GM21367 (cell line): ENCODE results near the gene PNPLA7.

ENCODE experiments used
- ATAC-seq: cut with Tn5 transposase; IDR thresholded peaks from one replicate; pipeline ENCODE4 v1.9.1; 2021; ENCODE audit not compliant: unreplicated experiment

Gene PNPLA7

DNA sequence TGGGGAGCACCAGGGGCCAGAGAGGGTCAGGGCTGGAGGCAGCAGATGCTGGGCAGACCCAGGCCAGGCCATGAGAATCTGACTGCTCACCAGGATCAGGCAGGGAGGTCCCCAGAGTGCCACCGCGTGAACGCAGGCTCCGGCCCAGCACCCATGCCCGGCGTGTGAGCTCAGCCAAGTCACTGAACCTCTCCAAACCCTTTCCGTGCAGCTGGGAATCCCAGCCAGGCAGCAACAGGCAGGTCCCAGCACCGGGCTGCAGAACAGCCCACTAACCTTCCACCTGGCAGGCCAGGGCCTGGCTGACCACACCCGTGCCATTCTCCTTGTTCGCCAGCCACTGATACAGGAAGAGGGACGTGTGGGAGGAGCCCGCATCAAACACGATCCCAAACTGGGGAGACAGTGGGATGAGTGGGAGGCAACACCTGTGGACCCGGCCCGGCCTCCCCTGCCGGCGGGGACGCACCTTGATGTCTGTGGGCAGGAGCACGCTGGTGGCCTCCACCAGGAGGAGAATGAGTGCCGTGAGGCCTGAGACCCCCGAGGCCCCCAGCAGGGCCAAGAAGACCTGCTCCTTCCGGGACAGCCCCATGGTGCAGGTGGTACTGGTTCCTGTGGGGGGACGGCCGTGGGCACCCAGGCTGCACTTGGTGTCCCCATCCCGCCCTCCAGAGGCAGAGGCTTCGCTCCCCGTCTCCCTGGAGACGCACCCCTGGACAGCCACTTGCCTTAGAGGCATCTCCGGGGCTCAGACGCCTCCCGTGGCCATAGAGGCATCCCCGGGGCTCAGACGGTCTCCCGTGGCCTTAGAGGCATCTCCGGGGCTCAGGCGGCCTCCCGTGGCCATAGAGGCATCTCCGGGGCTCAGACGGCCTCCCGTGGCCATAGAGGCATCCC is 112.3 kb downstream of the PNPLA7 start:
- no peak for ATAC-seq

DNA sequence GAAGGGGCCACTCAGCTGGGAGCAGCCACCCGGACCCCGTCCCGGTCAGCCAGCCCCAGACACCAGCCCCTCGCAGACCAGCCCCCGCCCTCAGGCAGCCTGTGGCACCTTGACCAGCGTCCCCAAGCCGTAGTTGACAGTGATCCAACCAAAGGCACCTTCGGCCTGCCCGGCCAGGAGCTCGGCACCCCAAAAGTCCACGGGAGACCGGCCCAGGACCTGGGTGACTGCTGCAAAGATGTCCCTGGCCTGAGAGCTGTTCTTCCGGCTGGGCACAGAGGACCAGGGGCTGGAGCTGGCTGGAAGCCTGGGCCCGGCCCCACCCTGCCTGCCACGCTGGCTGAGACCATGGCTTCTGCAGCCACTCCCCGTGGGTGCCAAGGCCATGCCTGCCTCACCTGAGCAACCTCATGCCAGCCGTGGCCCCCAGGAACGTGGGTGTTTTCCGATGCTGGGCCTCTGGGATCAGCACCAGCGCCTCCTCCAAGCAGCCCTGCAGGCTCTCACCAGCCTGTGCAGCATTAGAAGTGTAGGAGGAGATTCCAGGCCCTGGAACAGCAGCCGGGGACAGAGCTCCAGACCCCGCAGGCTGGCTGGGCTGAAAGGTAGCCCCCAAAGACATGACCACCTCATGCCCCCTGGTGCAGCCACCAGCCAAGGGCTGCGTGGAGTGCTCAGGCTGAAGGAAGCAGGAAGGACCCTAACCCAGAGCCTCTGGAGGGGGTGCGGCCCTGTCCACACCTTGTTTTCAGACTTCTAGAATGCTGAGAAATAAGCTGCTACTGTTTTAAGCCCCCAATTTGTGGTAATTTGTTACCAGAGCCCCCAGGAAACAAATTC is 113.2 kb downstream of the PNPLA7 start:
- no peak for ATAC-seq

DNA sequence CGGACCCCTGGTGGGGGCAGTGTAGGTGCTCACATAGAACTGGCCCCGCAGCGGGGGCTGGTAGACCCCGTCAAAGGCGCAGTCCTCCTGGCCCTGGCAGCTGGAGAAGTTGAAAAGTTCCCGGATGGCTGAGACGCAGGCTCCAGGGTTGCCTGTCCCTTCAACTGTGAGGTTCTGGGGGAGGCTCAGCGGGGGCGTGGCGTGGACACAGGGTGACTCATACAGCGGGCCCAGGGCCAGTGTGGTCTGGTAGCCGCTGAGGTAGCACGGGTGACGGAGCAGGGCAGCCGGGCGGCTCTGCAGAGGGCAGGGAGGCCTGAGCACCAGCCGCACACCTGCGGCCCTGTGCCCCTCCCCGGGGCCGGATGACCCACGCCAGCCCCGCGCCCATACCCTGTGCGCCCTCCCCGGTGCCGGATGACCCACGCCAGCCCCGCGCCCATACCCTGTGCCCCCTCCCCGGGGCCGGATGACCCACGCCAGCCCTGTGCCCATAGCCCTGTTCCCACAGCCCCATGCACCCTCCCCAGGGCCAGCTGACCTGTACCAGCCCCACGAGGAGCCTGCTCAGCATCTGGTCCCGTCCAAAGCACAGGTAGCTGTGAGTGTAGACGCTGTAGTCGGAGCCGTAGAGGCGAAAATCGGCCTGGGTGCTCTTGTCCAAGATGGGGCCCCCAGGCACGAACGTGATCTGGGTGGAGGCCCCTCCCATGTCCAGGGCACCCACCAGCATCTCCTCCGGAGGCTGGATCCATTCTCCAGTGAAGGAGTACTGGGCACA is 114.0 kb downstream of the PNPLA7 start:
- no peak for ATAC-seq

DNA sequence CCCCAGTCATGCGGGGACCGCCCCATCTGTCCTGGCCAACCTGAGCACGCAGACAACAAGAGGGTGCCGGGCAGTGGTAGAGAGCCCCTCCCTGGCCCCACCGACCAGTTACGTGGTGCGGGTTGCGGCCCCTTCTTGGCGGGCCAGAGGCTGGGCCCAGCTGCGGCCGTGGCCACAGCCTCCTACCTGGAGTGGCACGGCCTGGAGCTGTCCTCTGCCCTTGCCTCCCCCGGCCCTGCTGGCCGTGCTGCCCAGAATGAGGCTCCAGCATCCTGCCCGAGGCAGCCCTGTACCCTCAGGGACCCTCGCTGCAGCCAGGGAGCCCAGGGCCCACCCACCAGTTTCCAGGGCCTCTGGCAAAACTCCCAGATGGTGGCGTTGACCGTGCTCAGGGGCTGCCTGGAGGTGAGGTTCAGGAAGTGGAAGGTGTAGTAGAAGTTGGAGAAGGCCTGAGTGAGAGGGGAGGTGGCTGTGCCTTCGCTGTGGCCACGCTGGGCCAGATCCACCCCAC is 114.8 kb downstream of the PNPLA7 start:
- no peak for ATAC-seq

DNA sequence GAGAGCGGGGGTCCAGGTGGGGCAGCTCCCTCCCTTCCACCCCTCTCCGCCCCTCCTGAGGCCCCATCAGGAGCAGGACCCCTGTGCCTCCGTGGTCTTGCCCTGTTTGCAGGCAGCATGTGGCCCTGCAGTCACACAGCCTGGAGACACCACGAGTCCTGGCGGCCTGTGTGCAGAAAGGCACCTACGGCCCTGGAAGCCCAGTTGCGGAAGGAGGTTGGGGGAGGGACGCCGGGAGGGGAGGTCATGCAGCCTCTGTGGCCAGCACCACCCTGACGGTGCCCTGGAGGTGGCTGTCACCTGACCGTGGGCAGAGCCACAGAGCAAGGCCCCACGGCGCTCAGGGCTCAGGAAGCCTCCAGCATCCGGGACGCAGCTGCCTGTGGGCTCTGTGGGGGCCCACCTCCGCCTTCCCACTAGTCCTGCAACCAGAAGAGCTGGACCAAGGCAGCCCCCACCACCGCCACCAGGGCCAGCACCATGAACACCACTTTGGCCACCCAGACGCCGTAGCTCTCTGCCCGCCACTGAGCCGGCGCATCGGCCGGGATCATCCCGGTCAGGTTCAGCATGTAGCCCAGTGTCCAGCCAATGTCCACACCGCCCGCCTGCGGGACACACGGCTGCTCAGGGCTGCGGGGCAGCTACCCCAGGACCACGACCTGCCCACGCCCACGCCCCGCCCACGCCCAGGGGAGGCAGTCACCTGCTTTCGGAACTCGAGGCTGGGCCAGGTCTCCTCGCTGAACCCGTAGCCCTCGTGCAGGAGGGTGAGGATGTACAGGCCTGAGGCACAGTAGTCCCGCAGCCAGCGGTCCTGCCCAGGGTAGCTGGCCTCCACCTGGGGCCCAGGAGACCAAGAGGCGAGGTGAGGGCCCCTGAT is 115.5 kb downstream of the PNPLA7 start:
- no peak for ATAC-seq

DNA sequence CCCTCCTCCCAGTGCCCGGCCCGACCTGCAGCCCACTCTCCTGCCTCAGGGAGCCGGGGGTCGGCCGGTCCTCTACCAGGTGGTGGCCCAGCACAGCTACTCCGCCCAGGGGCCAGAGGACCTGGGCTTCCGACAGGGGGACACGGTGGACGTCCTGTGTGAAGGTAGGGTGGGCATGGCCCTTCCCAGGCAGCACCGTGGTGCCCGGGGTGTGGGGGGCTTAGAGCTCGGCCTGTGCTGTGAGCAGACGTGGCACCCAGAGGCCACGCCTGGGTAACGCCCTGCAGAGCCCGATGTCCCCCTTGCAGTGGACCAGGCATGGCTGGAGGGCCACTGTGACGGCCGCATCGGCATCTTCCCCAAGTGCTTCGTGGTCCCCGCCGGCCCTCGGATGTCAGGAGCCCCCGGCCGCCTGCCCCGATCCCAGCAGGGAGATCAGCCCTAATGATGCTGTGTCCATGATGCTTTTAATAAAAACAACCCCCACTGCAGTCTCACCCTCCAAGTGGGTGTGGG is 116.2 kb downstream of the PNPLA7 start:
- no peak for ATAC-seq

DNA sequence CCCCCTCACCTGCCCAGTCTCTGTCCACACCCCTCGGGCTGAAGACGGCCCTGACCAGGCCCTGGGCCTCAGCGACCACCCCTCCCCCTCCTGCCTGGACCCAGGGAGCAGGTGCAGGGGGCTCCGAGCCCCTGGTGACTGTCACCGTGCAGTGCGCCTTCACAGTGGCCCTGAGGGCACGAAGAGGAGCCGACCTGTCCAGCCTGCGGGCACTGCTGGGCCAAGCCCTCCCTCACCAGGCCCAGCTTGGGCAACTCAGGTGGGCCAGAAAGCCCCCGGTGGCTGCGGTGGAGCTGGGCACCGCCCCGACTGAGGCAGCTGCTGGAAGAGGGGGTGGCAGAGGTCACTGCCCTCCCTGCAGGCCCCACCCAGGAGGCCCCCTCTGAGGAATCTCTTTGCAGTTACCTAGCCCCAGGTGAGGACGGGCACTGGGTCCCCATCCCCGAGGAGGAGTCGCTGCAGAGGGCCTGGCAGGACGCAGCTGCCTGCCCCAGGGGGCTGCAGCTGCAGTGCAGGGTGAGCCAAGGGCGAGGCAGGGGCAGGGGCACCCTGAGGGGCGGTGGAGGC is 116.8 kb downstream of the PNPLA7 start:
- no peak for ATAC-seq

DNA sequence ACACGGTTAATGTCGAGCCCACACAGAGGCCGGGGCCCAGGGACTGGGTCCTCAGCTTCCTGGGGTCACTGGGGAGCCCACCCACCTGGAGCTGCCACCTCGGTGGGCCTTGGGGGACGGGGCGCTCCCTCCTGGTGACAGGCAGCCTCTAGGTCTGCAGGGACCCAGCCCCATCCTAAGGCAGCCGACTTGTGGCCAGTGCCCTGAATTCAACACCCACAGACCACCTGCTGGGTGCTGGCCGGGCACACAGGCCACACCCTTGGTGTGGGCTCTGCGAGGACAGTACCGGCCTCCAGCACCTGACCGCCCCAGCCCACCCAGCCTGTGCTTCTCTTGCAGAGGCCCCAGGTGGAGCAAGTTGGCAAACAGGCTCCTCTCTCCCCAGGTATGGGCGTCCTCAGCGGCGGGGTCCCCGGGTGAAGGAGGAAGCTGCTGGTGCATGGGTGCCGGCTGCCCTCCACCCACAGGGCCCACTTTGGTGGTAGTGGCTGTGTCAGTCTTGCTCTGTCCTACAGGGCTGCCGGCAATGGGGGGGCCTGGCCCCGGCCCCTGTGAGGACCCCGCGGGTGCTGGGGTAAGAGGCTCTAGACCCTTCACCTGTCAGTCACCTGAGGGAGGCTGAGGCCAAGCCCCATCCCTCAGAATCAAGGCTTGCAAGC is 117.4 kb downstream of the PNPLA7 start:
- no peak for ATAC-seq

DNA sequence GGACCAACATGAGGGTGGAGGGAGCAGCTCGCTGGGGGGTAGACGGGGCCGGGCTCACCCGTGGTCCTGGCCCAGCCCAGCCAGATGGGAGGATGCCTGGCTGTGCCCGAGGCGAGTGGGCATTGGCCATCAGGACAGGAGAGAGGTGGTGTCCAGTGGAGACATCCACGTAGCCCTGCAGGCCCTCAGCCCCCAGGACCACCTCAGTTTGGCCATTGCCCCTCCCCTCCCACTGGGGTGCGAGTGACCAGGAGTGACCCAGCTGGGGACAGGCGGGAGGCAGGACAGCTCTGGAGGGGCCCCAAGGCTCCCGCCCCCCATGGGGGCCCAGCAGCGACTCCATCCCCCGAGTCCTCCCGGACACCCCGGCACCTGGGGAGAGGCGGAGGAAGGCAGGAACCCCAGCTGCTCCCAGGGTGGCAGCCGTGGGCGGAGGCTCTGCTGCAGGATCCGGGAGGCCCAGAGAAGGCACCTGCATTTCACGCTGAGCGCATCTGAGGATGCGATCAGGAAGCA is 118.7 kb downstream of the PNPLA7 start:
- no peak for ATAC-seq

DNA sequence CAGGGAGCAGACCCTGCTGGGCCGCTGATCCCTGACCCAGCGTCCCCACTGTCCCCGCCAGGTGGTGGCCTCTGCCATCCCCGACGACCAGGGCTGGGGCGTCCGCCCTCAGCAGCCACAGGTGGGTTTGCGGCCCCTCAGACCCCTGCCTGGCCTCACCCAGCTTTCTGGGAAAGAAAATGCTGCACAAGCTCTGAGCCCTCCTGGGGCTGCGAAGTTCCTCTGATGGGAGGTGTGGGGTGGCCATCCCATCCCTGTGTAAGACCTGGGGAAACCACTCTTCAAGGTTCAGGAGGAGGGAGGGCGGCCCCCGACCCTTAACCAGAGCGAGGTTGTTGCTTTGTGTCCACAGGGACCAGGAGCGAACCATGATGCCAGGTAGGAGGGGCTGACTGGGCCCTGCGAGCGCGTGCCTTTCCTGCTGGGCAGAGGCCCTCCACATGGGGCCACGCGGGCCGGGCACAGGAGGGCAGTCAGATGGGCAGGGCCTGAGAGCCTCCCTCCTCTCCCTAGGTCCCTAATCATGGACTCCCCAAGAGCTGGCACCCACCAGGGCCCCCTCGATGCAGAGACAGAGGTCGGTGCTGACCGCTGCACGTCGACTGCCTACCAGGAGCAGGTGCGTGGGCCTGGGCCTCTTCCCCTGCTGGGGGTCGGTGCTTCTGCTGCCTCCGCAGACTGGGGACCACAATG is 119.3 kb downstream of the PNPLA7 start:
- ATAC-seq: no peak

DNA sequence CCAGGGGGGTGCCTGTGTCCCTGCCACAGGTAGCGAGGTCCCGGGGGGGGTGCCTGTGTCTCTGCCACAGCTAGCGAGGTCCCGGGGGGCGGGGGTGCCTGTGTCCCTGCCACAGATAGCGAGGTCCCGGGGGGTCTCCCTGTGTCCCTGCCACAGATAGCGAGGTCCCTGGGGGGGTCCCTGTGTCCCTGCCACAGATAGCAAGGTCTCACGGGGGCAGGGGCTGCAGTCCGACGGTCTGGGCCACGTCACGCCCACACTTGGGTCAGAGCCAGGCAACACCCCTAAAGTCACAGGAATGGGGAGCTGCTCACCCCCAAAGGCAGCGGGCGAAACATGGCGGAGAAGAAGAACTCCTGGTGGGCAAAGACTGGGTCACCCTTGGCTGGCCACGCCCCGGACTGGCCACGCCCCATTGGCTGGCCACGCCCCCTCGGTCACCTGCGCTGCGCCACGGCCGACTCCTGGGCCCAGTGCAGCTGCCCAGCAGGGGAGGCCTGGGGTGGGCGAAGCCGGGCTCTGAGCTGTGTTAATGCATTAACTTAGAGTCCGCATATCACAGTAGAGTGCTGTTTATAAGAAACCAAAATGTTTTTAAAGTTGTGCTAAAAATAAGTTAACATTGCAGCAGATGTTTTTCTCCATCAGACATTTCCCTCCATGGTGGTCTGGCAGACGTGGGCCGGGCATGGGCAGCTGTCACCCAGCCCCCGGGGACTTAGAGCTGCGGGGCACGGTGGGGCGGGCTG is 120.1 kb downstream of the PNPLA7 start:
- ATAC-seq: no peak

DNA sequence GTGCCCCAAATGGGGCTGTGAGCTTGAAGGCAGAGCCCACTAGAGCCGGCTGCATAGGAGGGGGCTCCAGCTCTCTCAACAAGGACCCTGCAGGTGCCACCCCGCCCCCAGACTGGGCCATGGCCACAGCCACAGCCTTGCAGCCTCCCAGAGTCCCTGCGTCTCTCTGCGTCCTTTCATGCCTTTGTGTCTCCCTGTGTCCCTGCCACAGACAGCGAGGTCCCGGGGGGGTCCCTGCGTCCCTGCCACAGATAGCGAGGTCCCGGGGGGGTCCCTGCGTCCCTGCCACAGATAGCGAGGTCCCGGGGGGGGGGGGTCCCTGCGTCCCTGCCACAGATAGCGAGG is 120.7 kb downstream of the PNPLA7 start:
- no peak for ATAC-seq

DNA sequence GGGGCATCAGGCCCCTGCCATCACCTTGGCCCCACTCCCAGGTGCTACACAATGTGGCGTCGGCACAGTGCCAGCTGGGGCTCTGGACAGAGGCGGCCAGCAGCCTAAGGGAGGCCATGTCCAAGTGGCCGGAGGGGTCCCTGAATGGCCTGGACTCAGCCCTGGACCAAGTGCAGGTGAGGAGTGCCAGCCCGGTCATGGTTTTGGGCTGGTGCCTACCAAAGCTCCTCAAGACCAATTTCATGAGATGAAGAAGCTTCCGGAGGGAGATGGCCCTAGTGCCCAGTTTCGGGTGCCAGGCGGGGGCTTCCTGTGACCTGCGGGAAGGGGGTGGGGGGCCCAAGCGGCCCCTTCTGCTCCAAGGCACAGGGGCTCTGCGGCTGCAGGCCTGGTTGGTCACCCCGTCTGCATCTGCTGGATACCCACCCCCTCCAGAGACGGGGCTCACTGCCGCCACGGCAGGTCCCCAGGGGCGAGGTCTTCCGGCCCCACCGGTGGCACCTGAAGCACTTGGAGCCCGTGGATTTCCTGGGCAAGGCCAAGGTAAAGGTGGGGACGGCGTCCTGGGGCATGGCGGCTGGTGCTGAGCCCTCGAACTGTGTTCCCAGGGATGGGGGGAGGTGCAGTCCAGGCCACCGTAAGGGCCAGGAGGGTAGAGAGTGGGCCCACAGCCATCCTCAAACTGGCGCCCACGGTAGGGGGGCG is 121.2 kb downstream of the PNPLA7 start:
- no peak for ATAC-seq

DNA sequence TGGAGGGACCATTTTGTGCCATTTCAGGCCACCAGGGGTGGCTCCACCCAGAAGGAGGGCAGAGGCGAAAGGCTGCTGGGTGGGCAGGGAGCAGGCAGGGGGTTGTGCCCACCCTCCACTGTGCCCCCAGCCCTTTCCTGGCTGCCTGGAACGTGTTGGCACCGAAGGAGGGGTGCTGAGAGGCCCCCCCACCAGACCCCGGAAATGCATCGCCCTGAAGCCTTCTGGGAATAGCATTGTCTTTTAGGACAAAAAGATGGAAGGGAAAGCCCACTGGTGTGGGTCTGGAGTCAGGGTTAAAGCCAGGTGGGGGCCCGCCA is 121.9 kb downstream of the PNPLA7 start:
- no peak for ATAC-seq

DNA sequence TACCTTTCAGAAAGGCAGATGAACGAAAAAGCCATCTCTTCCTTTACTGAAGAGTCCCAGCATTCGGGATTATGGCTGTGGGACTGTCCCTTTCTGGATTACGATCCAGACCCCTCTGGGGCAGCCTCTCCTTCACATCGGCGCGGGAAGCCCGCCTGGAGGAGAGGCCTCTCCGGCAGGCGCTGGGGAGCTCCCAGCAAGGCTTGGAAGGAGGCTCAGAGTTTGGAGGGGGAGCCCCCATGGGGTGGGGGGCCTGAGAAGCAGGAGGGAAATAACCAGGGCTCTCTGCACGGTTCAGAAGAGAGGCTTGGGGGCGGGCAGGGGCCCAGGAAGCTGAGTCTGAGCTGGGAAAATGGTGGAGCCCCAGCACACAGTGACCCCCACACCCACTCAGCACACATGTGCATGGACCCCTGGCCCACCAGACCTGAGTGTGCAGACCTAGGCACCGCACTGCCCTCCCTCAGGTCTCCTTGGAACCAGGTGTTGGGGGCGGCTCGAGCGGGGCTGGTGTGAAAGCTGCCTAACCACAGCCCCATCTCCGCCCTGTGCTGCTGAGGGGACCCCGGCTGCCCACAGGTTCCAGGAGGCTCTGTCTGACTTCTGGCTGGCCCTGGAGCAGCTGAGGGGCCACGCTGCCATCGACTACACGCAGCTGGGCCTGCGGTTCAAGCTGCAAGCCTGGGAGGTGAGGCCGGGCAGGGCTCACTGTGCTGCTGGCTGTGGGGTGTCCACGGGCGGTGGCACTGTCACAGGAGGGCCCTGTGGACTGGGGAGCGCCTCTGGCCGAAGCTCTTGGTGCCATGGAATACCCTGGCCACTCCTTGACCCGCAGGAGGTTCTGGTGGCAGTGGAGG is 122.5 kb downstream of the PNPLA7 start:
- ATAC-seq: no peak

DNA sequence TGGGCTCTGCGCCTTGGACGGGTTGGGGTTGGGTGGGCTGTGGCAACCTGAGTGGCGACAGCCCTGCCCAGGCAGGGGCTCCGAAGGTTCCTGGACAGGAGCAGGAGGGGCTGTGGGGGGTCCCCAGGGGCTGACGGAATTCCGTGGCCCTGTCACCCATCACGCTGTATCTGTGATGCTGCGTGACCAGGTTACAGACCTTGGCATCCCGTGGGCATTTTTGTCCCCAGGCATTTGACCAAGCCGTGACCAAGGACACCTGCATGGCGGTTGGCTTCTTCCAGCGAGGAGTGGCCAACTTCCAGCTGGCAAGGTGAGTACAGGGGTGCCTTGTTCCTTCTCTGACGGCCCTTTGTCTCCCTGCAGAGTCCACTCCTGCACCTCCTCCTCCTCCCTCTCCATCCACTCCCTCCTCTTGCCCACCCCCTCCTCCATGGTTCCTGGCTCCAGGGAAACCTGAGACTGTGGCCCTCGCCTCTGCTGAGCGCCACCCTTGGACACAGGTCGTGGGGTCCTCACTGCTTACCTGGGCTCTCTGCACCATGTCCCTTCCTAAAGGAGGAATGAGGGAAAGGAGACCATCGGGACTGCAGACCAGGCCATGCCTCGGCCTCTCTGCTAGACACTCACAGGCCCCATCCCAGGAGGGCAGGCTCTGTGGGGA is 124.1 kb downstream of the PNPLA7 start:
- no peak for ATAC-seq
